IMR-90 (cell line): Measurements from ENCODE around the gene CAST. TPM values are rescaled to one million over a fixed set of nuclear protein-coding genes. Genes with fewer than 3 reads are reported as not detected.

Experiments
- ATAC-seq: fragments of 200-7000 bp; cut with Tn5 transposase; 2 replicates; pipeline ENCODE4 v1.9.1; 2020; ENCODE audit warnings: low read depth, mild to moderate bottlenecking, moderate library complexity
- BruUV-seq: library from RNA; stranded (reverse); fragments of 400-500 nt; replicated peaks from 2 replicates; lab custom pipeline; 2021; lab: Mats Ljungman, UMichigan
- CTCF ChIA-PET: fragments of 300-600 bp; formaldehyde crosslinking; extraction: SDS; loops from one replicate; lab custom pipeline; 2021; ENCODE audit warnings: antibody characterized with exemption; lab: Yijun Ruan, JAX
- POLR2A ChIA-PET: fragments of 300-600 bp; sonication (Branson Sonifier 250); formaldehyde crosslinking; loops from one replicate; lab custom pipeline; 2022; ENCODE audit warnings: antibody characterized with exemption; ENCODE audit not compliant: unreplicated experiment; lab: Charles Lee
- DNase-seq: peaks from one replicate; pipeline ENCODE4 v3.0.0; 2013
- H2AFZ ChIP-seq: replicated peaks from 2 replicates; pipeline ENCODE3; 2013; ENCODE audit warnings: low read length, mild to moderate bottlenecking; ENCODE audit not compliant: poor library complexity
- H2AK5ac ChIP-seq: 2 replicates; pipeline ENCODE4 v1.6.1; 2013; ENCODE audit warnings: low read depth, low read length, inconsistent platforms
- H2AK9ac ChIP-seq: replicated peaks from 2 replicates; pipeline ENCODE3; 2013; ENCODE audit warnings: mild to moderate bottlenecking, low read depth, low read length, moderate library complexity; ENCODE audit not compliant: poor library complexity
- H2BK120ac ChIP-seq: 2 replicates; pipeline ENCODE4 v1.6.1; 2013; ENCODE audit warnings: low read depth, low read length, inconsistent platforms
- H2BK15ac ChIP-seq: 3 replicates; pipeline ENCODE4 v1.6.1; 2013; ENCODE audit warnings: low read depth, low read length, inconsistent platforms
- H2BK20ac ChIP-seq: 2 replicates; pipeline ENCODE4 v1.6.1; 2013; ENCODE audit warnings: low read depth, mild to moderate bottlenecking, inconsistent platforms, low read length, moderate library complexity
- H2BK5ac ChIP-seq: 2 replicates; pipeline ENCODE4 v1.6.1; 2013; ENCODE audit warnings: mild to moderate bottlenecking, low read depth, low read length, inconsistent platforms; ENCODE audit not compliant: poor library complexity, severe bottlenecking
- H3K14ac ChIP-seq: replicated peaks from 2 replicates; pipeline ENCODE4 v1.6.1; 2013; ENCODE audit warnings: low read depth, low read length, inconsistent platforms
- H3K18ac ChIP-seq: 2 replicates; pipeline ENCODE4 v1.6.1; 2013; ENCODE audit warnings: low read depth, low read length, control low read depth
- H3K23ac ChIP-seq: 2 replicates; pipeline ENCODE4 v1.6.1; 2013; ENCODE audit warnings: low read depth, low read length, inconsistent platforms
- H3K27ac ChIP-seq: 2 replicates; pipeline ENCODE4 v1.5.1; 2013; ENCODE audit warnings: mild to moderate bottlenecking, control low read depth, low read length; ENCODE audit not compliant: insufficient read depth
- H3K27me3 ChIP-seq: 2 replicates; pipeline ENCODE4 v1.6.1; 2013; ENCODE audit warnings: low read length; ENCODE audit not compliant: control insufficient read depth, insufficient read depth
- H3K36me3 ChIP-seq: 2 replicates; pipeline ENCODE4 v1.6.1; 2013; ENCODE audit warnings: low read length, mixed read lengths; ENCODE audit not compliant: control insufficient read depth, insufficient read depth
- H3K4ac ChIP-seq: 2 replicates; pipeline ENCODE4 v1.6.1; 2013; ENCODE audit warnings: low read depth, low read length, inconsistent platforms
- H3K4me1 ChIP-seq: 2 replicates; pipeline ENCODE4 v1.6.1; 2013; ENCODE audit warnings: low read length, mixed read lengths; ENCODE audit not compliant: control insufficient read depth, insufficient read depth
- H3K4me2 ChIP-seq: 2 replicates; pipeline ENCODE4 v1.6.1; 2013; ENCODE audit warnings: low read depth, mild to moderate bottlenecking, control low read depth, low read length, moderate library complexity
- H3K4me3 ChIP-seq: 2 replicates; pipeline ENCODE4 v1.5.1; 2013; ENCODE audit warnings: low read depth, mild to moderate bottlenecking, control low read depth, low read length, moderate library complexity; ENCODE audit not compliant: insufficient read depth
- H3K56ac ChIP-seq: 2 replicates; pipeline ENCODE4 v1.6.1; 2013; ENCODE audit warnings: low read length, inconsistent platforms; ENCODE audit not compliant: insufficient read depth; ENCODE audit errors: extremely low read depth
- H3K79me1 ChIP-seq, 2 experiments: 2 replicates each; pipeline ENCODE4 v1.6.1; 2013; ENCODE audit warnings: low read length in 2 of 2, inconsistent platforms in 1 of 2, low read depth in 1 of 2
- H3K9ac ChIP-seq: 2 replicates; pipeline ENCODE4 v1.6.1; 2013; ENCODE audit warnings: low read depth, low read length, control low read depth
- H3K9me1 ChIP-seq: 2 replicates; pipeline ENCODE4 v1.6.1; 2013; ENCODE audit warnings: low read length, inconsistent platforms; ENCODE audit not compliant: insufficient read depth
- H3K9me3 ChIP-seq: 2 replicates; pipeline ENCODE4 v1.6.1; 2013; ENCODE audit warnings: low read length; ENCODE audit not compliant: control insufficient read depth, insufficient read depth
- H4K20me1 ChIP-seq: 2 replicates; pipeline ENCODE4 v1.6.1; 2013; ENCODE audit warnings: low read length, inconsistent platforms; ENCODE audit not compliant: insufficient read depth
- H4K5ac ChIP-seq: 2 replicates; pipeline ENCODE4 v1.6.1; 2013; ENCODE audit warnings: mild to moderate bottlenecking, low read depth, low read length, control low read depth
- H4K8ac ChIP-seq, 2 experiments: 2 replicates each; pipeline ENCODE4 v1.6.1; 2013; ENCODE audit warnings: low read depth in 2 of 2, low read length in 2 of 2, control low read depth in 1 of 2, inconsistent platforms in 1 of 2
- H4K91ac ChIP-seq: 2 replicates; pipeline ENCODE4 v1.6.1; 2013; ENCODE audit warnings: low read depth, low read length, inconsistent platforms; ENCODE audit not compliant: insufficient read depth
- BHLHE40 ChIP-seq: fragments of 150-350 bp; IDR thresholded peaks from 2 replicates; pipeline ENCODE4 v1.6.1; 2016; ENCODE audit warnings: mild to moderate bottlenecking, low read depth, low read length
- CEBPB ChIP-seq: IDR thresholded peaks from 2 replicates; pipeline ENCODE4 v1.6.1; 2012; ENCODE audit warnings: low read depth, low read length, improper control_type of control experiment
- CHD1 ChIP-seq: IDR thresholded peaks from 2 replicates; pipeline ENCODE4 v1.6.1; 2012; ENCODE audit warnings: low read depth, low read length, improper control_type of control experiment
- CTCF ChIP-seq: conservative IDR thresholded peaks from 2 replicates; pipeline ENCODE4 v1.5.1; 2012; ENCODE audit warnings: mild to moderate bottlenecking, low read depth, low read length, improper control_type of control experiment
- ELK1 ChIP-seq: fragments of 150-350 bp; IDR thresholded peaks from 2 replicates; pipeline ENCODE4 v1.6.1; 2016; ENCODE audit warnings: low read depth, mild to moderate bottlenecking, low read length, moderate library complexity, borderline replicate concordance
- MAFK ChIP-seq: IDR thresholded peaks from 2 replicates; pipeline ENCODE4 v1.6.1; 2012; ENCODE audit warnings: low read depth, low read length, improper control_type of control experiment
- MAZ ChIP-seq: IDR thresholded peaks from 2 replicates; pipeline ENCODE4 v1.6.1; 2012; ENCODE audit warnings: low read depth, mild to moderate bottlenecking, low read length, improper control_type of control experiment, moderate library complexity, borderline replicate concordance
- MXI1 ChIP-seq: IDR thresholded peaks from 2 replicates; pipeline ENCODE4 v1.6.1; 2012; ENCODE audit warnings: low read depth, mild to moderate bottlenecking, low read length, moderate library complexity, borderline replicate concordance
- NFE2L2 ChIP-seq: fragments of 150-350 bp; IDR thresholded peaks from 2 replicates; pipeline ENCODE4 v1.6.1; 2016; ENCODE audit warnings: low read depth, mild to moderate bottlenecking, low read length
- RAD21 ChIP-seq: IDR thresholded peaks from 2 replicates; pipeline ENCODE4 v1.6.1; 2012; ENCODE audit warnings: low read length, improper control_type of control experiment
- RFX5 ChIP-seq: IDR thresholded peaks from 2 replicates; pipeline ENCODE4 v1.8.0; 2012; ENCODE audit warnings: low read depth, mild to moderate bottlenecking, low read length, moderate library complexity
- SMC3 ChIP-seq: fragments of 150-350 bp; IDR thresholded peaks from 2 replicates; pipeline ENCODE4 v1.6.1; 2016; ENCODE audit warnings: low read depth, mild to moderate bottlenecking, antibody characterized with exemption, low read length, moderate library complexity
- WGBS, 2 experiments: methylation state at CpG; one replicate each; pipeline versions ENCODE4 v1.1.5 to v1.1.7; 2013; ENCODE audit warnings: missing lambda C conversion rate in 2 of 2; ENCODE audit not compliant: insufficient read length in 1 of 2; ENCODE audit errors: extremely low coverage in 2 of 2; 5-methylcytosine and 5-hydroxymethylcytosine counted together
- dilution Hi-C: fragments of 300-500 bp; cut with HindIII; formaldehyde crosslinking; loops from one replicate; pipeline ENCODE4 v1.14.3; 2018; ENCODE audit warnings: low sequenced_read_pairs; ENCODE audit not compliant: unreplicated experiment
- in situ Hi-C: fragments of 300-500 bp; cut with MboI; formaldehyde crosslinking; loops from 3 replicates; pipeline ENCODE4 v1.14.3; 2019; ENCODE audit warnings: low sequenced_read_pairs, inconsistent platforms, mixed read lengths
- intact Hi-C: fragments of 100-400 bp; cut with micrococcal nuclease; formaldehyde crosslinking; loops from 2 replicates; pipeline ENCODE4 v1.10.0; 2022
- polyA plus RNA-seq, 3 experiments: library from polyadenylated mRNA; depleted of rRNA; stranded (reverse); fragments of >200 nt; gene quantifications; 2 replicates each; pipeline ENCODE4 v1.2.3, GENCODE V29; 2012; ENCODE audit warnings: low replicate concordance in 1 of 3
- total RNA-seq: library from RNA; depleted of rRNA; stranded (reverse); fragments of >200 nt; gene quantifications from 2 replicates; pipeline ENCODE4 v1.2.3, GENCODE V29; 2012
- TF ChIP-seq, protein P1 (sequence below): fragments of 150-350 bp; IDR thresholded peaks from 2 replicates; pipeline ENCODE4 v1.6.1; 2017; ENCODE audit warnings: mild to moderate bottlenecking, antibody characterized with exemption, low read length, low read depth

The CAST gene
- total and polyA plus RNA-seq, 2 of the 4 experiments (the other 2 are of a cell fraction) = 91.3 to 128 TPM

GRCh38 chr5:96747720-96748119, 85.5 kb downstream of the CAST start (continued):
- TF ChIP-seq MXI1 (no peak), CEBPB (no peak), BHLHE40 (no peak), MAFK (no peak), CHD1 (no peak)

DNA sequence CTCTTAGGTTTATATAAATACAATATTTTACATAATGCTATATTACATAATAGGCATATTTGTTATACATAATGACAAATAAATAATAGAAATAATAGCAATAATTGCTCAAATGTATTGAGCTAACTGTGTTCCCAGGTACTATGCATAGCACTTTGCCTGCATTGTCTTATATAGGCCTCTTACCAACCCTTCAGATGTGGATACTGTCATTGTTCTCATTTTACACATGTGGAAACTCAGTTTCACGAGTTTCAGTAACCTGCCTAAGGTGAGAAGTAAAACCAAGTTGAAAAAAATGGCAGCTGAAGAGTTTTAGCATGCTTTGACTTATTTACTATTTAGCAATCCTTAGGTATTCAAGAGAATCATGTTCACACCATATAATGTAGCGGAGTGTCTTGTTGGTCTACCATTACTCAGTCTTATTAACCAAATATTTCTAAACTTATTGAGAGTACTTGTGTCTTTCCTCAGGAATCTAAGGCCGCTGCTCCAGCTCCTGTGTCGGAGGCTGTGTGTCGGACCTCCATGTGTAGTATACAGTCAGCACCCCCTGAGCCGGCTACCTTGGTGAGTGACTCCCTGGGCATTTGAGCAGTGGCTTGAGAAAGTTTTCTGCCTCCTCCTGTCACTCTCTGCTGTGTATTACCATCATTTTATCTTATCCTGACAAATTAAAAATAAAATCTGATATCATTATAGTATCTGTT, 88.1 kb downstream of the CAST start:
- H3K9me3 ChIP-seq = no peaks in the 10 kb centered on the region
- no peak overlapping the region for H3K27ac ChIP-seq
- H2BK120ac ChIP-seq = no peak overlapping the region
- no peak overlapping the region for H3K9ac ChIP-seq
- no CpG with 5 or more reads among the region's 6 CpGs for WGBS, 2 experiments
- peaks cover 4 to 17% of the 10 kb centered on the region in 2 experiments; a peak in 2 of 4 replicates for H3K79me1 ChIP-seq
- H3K9me1 ChIP-seq = no peaks in the 10 kb centered on the region
- no peak overlapping the region for H2AFZ ChIP-seq
- H2BK15ac ChIP-seq = no peak overlapping the region
- DNase-seq = no peak
- no peak overlapping the region for H2AK9ac ChIP-seq
- H4K91ac ChIP-seq = no peak overlapping the region
- H3K4me1 ChIP-seq = no peaks in the 10 kb centered on the region
- no peak overlapping the region for H3K23ac ChIP-seq
- dilution Hi-C loops (no loop called here), in situ Hi-C loops (loop anchor here (5.0 kb wide), 1 partner anchor 412 kb away; no protein-coding TSS in a partner anchor), intact Hi-C loops (loop anchor here (5.0 to 10.0 kb wide), 2 partner anchors 138 to 245 kb away; no protein-coding TSS in a partner anchor)
- CTCF ChIA-PET = no interaction called here
- no peak overlapping the region for H3K4me3 ChIP-seq
- POLR2A ChIA-PET = no interaction called here
- H3K14ac ChIP-seq = no peak overlapping the region
- no peaks in the 10 kb centered on the region for H3K27me3 ChIP-seq
- H4K8ac ChIP-seq = no peak overlapping the region
- no peak overlapping the region for H2BK20ac ChIP-seq
- BruUV-seq = no TSS peak
- no peak overlapping the region for H3K18ac ChIP-seq
- no peaks in the 10 kb centered on the region for H4K20me1 ChIP-seq
- no peak overlapping the region for H3K4me2 ChIP-seq
- H2AK5ac ChIP-seq = no peak overlapping the region
- no peak overlapping the region for H3K56ac ChIP-seq
- no peak overlapping the region for H4K5ac ChIP-seq
- ATAC-seq = no peak
- peaks cover 43% of the 10 kb centered on the region for H3K36me3 ChIP-seq
- no peak overlapping the region for H2BK5ac ChIP-seq
- no peak overlapping the region for H3K4ac ChIP-seq
- TF ChIP-seq SMC3 = no peak
- TF ChIP-seq, protein P1, sequence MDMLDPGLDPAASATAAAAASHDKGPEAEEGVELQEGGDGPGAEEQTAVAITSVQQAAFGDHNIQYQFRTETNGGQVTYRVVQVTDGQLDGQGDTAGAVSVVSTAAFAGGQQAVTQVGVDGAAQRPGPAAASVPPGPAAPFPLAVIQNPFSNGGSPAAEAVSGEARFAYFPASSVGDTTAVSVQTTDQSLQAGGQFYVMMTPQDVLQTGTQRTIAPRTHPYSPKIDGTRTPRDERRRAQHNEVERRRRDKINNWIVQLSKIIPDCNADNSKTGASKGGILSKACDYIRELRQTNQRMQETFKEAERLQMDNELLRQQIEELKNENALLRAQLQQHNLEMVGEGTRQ = no peak
- TF ChIP-seq RFX5 = no peak
- no peak for TF ChIP-seq RAD21
- no peak for TF ChIP-seq CEBPB
- TF ChIP-seq CTCF = no peak
- TF ChIP-seq NFE2L2 = no peak
- no peak for TF ChIP-seq ELK1
- TF ChIP-seq MAZ = no peak
- no peak for TF ChIP-seq CHD1
